ENCODE results near the gene METTL6. TPM values are rescaled to one million over a fixed set of nuclear protein-coding genes. Genes with fewer than 3 reads are reported as not detected.
"Not testable (repeated sequence)": the region's sequence is repeated elsewhere in the genome, so short reads cannot be mapped to it uniquely, and the experiment has no call there.

The METTL6 gene
- total and polyA plus RNA-seq, 5 experiments from 2014 or later = 14.8 to 22.2 (median 16.9) TPM

GRCh38 chr3:15456915-15457314 lies 29.6 kb upstream of the METTL6 start:
- H3K36me3 Mint-ChIP-seq, H3K9me3 Mint-ChIP-seq, DNase-seq, POLR2A ChIA-PET, H3K4me3 Mint-ChIP-seq, ATAC-seq, H3K27ac Mint-ChIP-seq, H3K27me3 Mint-ChIP-seq: not testable (repeated sequence)
- H3K4me1 Mint-ChIP-seq = peaks cover 8 to 19% (median 14%) of the 10 kb centered on the region in 4 donors

DNA sequence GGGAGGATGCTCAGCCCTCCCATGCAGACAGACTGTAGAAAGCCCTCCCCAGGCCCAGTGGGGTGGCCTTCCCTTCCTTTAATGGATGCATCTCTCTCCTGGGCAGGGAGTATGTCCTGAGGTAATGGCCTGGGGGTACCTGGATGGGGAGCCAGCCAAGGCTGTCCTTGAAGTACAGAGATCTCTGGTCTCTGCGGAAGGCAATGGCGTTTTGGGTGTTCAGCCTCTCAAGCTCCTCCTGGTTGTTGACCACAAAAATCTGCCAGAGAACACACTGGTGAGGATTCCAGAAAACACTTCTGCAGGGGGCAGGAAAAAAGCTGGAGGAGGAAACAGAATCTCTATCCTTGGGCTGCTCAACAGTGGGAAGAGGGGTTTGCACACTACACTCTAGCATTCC lies 29.0 kb upstream of the METTL6 start:
- peaks cover 0 to 5% (median 5%) of the 10 kb centered on the region in 3 donors for H3K36me3 Mint-ChIP-seq
- no peak overlapping the region for H3K4me3 Mint-ChIP-seq
- no peak for ATAC-seq
- peaks cover 0 to 4% (median 0%) of the 10 kb centered on the region in 9 donors for H3K9me3 Mint-ChIP-seq
- H3K4me1 Mint-ChIP-seq = peaks cover 5 to 15% (median 11%) of the 10 kb centered on the region in 4 donors
- H3K27ac Mint-ChIP-seq = no peak overlapping the region
- no peak for DNase-seq
- POLR2A ChIA-PET = no interaction called here
- no peaks in the 10 kb centered on the region for H3K27me3 Mint-ChIP-seq

GRCh38 chr3:15455756-15456155 lies 28.4 kb upstream of the METTL6 start:
- peaks cover 0 to 4% (median 0%) of the 10 kb centered on the region in 9 donors for H3K9me3 Mint-ChIP-seq
- H3K27ac Mint-ChIP-seq = no peak overlapping the region
- H3K4me1 Mint-ChIP-seq = peaks cover 2 to 14% (median 5%) of the 10 kb centered on the region in 4 donors
- no peak for ATAC-seq
- POLR2A ChIA-PET = no interaction called here
- no peaks in the 10 kb centered on the region for H3K27me3 Mint-ChIP-seq
- no peak overlapping the region for H3K4me3 Mint-ChIP-seq
- no peak for DNase-seq
- peaks cover 0 to 8% (median 5%) of the 10 kb centered on the region in 3 donors for H3K36me3 Mint-ChIP-seq

GRCh38 chr3:15454965-15455364 lies 27.6 kb upstream of the METTL6 start:
- H3K27ac Mint-ChIP-seq = no peak overlapping the region
- H3K4me3 Mint-ChIP-seq = no peak overlapping the region
- POLR2A ChIA-PET = interaction anchor here (0.7 kb wide), 1 partner anchor 1849 kb away, joined by 6 read pairs; no protein-coding TSS in a partner anchor
- no peaks in the 10 kb centered on the region for H3K27me3 Mint-ChIP-seq
- no peak for ATAC-seq
- peaks cover 0 to 8% (median 5%) of the 10 kb centered on the region in 3 donors for H3K36me3 Mint-ChIP-seq
- peaks cover 0 to 6% (median 1%) of the 10 kb centered on the region in 4 donors for H3K4me1 Mint-ChIP-seq
- DNase-seq = no peak
- H3K9me3 Mint-ChIP-seq = peaks cover 0 to 4% (median 0%) of the 10 kb centered on the region in 9 donors

DNA sequence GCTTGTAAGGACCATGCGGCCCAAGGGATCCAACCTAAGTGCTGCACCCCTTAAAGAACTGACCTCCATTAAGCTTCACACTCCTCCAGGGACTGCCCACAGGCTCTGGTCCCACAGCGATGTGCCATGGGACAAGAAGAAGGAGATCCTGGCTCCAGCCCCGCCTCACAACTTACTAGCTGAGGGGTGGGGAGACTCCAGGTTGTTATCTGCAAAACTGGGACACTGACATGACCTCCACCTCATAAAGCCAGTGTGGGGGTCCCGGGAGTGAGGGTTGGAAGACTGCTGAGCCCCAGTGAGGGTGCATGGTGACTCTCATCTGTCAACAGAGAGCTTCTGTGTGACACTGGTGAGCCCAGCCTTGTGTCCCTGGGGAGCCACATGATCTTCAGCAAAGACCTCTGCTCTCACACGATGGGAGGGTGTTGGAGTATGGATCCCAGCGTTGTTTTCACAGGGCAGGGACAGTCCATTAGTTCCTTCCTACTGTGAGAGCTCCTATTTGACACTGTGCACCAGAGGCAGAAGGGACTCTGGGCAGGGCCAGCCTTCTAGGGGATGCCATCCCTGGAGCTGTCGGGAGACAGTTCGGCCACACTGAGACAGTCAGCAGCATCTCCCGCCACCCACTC lies 26.8 kb upstream of the METTL6 start:
- ATAC-seq = no peak
- POLR2A ChIA-PET = interaction anchor here (0.7 kb wide), 1 partner anchor 1850 kb away, joined by 6 read pairs; no protein-coding TSS in a partner anchor
- Mint-ChIP-seq H3K4me3 (no peak overlapping the region), H3K4me1 (peaks cover 0 to 6% (median 1%) of the 10 kb centered on the region in 4 donors), H3K27ac (no peak overlapping the region), H3K27me3 (no peaks in the 10 kb centered on the region), H3K36me3 (peaks cover 0 to 8% (median 5%) of the 10 kb centered on the region in 3 donors), H3K9me3 (peaks cover 0 to 4% (median 0%) of the 10 kb centered on the region in 9 donors)
- no peak for DNase-seq

DNA sequence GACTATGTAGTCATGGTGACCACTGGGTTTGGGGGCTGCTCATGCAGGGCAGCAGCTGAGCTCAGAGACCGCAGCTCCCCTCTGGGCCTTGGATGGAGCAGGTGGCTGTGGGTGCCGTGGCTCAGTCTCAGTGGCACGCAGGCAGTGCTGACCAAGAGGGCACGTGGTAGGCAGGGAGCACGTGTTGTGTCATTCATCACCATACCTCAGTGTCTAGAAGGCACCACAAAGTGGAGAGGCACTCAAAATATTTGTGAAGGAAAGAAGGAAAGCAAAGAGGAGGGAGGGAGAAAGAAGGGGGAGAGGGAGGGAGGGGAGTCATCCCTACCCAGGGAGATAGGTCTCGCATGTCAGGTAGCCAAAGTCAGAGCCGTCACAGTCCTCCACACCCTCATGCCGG lies 26.2 kb upstream of the METTL6 start:
- H3K4me3 Mint-ChIP-seq = no peak overlapping the region
- peaks cover 0 to 8% (median 5%) of the 10 kb centered on the region in 3 donors for H3K36me3 Mint-ChIP-seq
- H3K27ac Mint-ChIP-seq = no peak overlapping the region
- H3K27me3 Mint-ChIP-seq = no peaks in the 10 kb centered on the region
- no peak for DNase-seq
- peaks cover 0 to 6% (median 1%) of the 10 kb centered on the region in 4 donors for H3K4me1 Mint-ChIP-seq
- peaks cover 0 to 4% (median 0%) of the 10 kb centered on the region in 9 donors for H3K9me3 Mint-ChIP-seq
- ATAC-seq = no peak
- POLR2A ChIA-PET = no interaction called here

DNA sequence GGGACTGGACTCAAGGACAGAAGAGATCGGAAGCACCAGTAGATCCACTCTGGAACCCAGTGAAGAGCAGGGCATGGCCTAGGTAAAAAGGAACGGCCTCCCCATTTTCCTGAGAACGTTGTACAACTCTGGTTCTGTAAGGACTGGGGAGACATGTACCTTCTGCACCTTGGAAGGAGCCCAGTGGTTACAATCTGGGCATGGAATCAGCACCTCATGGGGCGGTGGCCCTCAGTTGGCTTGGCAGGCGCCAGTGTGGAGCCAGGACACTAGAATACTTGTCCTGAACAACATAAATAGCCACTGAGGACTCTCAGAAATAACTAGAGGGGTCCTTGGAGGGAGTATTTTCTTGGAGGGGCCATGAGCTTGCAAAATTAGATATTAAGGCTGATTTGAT lies 25.6 kb upstream of the METTL6 start:
- Mint-ChIP-seq H3K9me3 (no peaks in the 10 kb centered on the region), H3K36me3 (peaks cover 0 to 5% (median under 1%) of the 10 kb centered on the region in 3 donors), H3K4me3 (no peak overlapping the region), H3K4me1 (peaks cover 0 to 6% (median 1%) of the 10 kb centered on the region in 4 donors), H3K27ac (no peak overlapping the region), H3K27me3 (no peaks in the 10 kb centered on the region)
- ATAC-seq (no peak), DNase-seq (no peak)
- POLR2A ChIA-PET = no interaction called here

GRCh38 chr3:15452156-15452555 lies 24.8 kb upstream of the METTL6 start:
- H3K4me1 Mint-ChIP-seq = peaks cover 0 to 6% (median 1%) of the 10 kb centered on the region in 4 donors
- H3K27me3 Mint-ChIP-seq = no peaks in the 10 kb centered on the region
- H3K36me3 Mint-ChIP-seq = peaks cover 0 to 4% (median 0%) of the 10 kb centered on the region in 3 donors
- DNase-seq = no peak
- no peaks in the 10 kb centered on the region for H3K9me3 Mint-ChIP-seq
- POLR2A ChIA-PET = no interaction called here
- H3K27ac Mint-ChIP-seq = no peak overlapping the region
- no peak for ATAC-seq
- no peak overlapping the region for H3K4me3 Mint-ChIP-seq

DNA sequence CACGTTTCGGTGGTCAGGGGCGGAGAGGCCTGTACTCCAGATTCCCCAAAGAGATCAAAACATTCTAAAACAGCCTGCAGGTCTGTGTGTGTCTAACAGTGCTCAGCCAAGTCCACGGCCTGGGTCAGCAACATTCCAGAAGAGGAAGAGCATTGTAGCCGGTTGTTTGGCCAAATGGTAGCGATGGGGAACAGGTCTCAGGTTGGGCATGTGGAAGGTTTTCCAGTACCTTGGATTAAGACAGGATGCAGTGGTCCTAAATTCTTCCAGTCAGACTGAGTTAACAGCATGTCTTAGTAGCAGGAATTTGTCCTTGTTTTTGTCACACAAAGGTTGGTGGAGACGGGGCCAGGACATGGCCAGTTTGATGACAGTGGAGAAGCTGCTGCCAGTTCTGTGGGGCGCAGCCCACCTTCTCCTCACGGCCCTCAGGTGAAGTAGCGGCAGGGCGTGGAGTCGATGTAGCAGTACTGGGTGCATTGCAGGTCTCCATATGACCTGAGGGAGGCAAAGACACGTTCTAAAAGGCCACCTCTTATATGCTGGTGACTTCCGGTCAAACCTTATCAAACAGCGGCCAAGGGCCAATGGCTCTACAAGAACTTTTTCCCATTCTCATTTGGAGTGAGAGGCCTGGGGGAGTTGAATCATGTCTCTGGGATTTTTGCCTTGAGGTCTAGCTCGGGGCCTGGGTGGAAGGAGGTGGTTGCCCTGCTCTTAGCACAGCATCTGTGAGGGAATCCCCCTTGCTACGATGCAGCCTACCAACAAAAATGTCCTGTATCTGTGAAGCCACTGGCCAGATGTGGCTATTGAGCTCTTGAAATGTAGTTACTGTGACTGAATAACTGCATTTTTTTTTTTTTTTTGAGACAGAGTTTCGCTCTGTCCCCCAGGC lies 24.1 kb upstream of the METTL6 start:
- Mint-ChIP-seq H3K36me3 (peaks cover 0 to 4% (median 2%) of the 10 kb centered on the region in 3 donors), H3K4me3 (no peak overlapping the region), H3K9me3 (no peaks in the 10 kb centered on the region), H3K4me1 (peaks cover 0 to 6% (median 1%) of the 10 kb centered on the region in 4 donors), H3K27me3 (no peaks in the 10 kb centered on the region), H3K27ac (no peak overlapping the region)
- DNase-seq (no peak), ATAC-seq (no peak)
- POLR2A ChIA-PET = no interaction called here

GRCh38 chr3:15450438-15451215 lies 23.3 kb upstream of the METTL6 start:
- Mint-ChIP-seq H3K4me3 (no peak overlapping the region), H3K9me3 (no peaks in the 10 kb centered on the region), H3K36me3 (peaks cover 0 to 6% (median 2%) of the 10 kb centered on the region in 3 donors), H3K27me3 (no peaks in the 10 kb centered on the region), H3K27ac (peak overlapping the region in 1 of 10 donors; percentile 10), H3K4me1 (peaks cover 0 to 6% (median 1%) of the 10 kb centered on the region in 4 donors)
- POLR2A ChIA-PET = no interaction called here
- ATAC-seq (no peak), DNase-seq (no peak)

DNA sequence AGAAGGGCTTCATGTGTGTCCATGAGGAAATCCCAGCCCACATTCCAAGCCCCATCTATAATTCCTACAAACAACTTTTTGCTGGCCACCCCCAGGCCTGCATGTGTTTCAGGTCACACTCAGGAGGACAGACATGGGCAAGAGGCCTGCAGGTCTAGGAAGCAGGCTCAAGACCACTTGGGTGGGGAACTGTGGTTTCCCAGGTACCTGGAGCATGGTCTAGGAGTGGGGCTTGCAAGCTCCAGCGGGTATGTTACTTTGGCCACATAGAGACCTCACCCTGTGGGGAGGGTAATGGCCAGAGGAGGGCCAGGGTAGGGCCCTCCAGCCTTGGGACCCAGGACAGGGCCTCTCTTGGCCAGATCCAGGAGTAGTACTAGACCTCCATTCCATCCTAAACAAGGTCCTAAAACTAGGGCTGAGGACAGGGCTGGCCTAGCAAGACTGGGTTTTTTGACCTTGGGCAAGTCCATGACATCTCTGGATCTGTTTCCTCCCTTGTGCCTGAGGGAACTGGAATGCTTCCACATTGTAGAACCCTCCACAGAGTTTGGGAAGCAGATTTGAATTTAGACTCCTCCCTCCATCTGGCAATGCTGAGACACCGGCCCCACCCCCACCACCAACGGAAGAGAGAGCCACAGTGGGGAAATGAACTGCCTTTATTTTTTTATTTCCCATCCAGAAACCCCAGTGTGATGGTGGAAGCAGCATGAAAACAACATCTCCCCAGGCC lies 22.3 kb upstream of the METTL6 start:
- ATAC-seq (no peak), DNase-seq (no peak)
- Mint-ChIP-seq H3K4me3 (no peak overlapping the region), H3K9me3 (no peaks in the 10 kb centered on the region), H3K36me3 (peaks cover 0 to 6% (median 5%) of the 10 kb centered on the region in 3 donors), H3K4me1 (peaks cover 0 to 6% (median 1%) of the 10 kb centered on the region in 4 donors), H3K27ac (no peak overlapping the region), H3K27me3 (no peaks in the 10 kb centered on the region)
- POLR2A ChIA-PET = no interaction called here

All from naive thymus-derived CD8-positive, alpha-beta T cell (primary cell).